GM21528 (cell line): ENCODE results near the gene MYLK.
"Not testable (repeated sequence)": the region's sequence is repeated elsewhere in the genome, so short reads cannot be mapped to it uniquely, and the experiment has no call there.

Experiments used
- ATAC-seq: cut with Tn5 transposase; IDR thresholded peaks from one replicate; pipeline ENCODE4 v1.9.1; 2021; ENCODE audit warnings: mild to moderate bottlenecking, moderate library complexity; ENCODE audit not compliant: unreplicated experiment, low FRiP score

MYLK gene

DNA sequence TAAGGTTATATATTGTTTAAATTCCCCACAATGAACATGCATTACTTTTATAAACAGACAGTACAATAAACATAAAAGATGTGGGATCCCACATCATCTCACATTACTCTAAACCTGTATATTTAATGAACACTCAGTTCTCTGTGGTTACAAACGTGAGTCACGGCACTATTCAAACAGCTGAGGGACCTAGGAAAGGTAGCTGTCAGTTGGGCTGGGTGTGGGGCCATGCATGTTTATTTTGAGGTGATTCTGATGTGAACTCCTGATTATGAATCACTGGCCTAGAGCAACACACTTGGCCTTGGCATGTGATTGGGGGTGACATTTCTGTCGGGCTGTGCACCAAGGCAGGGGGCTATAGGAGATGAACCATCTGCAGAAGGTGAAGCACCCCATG lies 151.7 kb downstream of the MYLK start:
- no peak for ATAC-seq

DNA sequence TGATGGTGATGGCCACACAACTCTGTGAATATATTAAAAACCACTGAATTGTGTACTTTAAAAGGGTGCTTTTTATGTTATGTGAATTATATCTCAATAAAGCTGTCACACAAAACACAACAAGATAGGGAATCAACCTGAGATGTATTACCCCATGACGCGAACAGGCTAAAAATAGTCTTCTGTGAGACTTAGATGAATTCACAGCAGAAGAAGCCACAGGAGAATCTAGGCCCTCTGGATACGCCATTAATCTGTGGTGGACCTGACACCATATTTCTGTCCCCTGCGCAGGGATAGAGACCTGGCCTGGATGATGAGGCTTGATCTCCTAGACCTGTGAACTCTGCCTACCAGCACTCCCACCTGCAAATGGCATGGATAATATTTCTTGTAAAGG lies 153.3 kb downstream of the MYLK start:
- ATAC-seq: no peak

DNA sequence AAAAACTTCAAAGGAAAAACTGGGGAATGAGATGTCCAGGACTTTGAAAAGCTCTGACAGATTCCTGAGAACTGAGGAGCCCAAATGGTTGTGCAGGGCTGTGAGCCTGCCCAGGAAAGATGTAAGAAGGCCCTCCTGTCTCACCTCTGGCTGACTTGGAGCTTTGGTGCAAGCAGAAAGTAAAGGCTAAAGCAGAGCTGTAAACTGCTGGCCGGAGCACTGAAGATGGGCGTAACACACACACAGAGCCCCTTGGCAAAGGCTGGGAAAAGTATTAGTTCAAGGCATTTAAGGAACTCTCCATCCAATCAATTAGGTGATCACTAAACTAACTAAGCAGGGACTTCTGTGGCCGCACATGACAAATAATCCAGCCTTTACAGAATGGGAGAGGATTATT lies 155.1 kb downstream of the MYLK start:
- no peak for ATAC-seq

DNA sequence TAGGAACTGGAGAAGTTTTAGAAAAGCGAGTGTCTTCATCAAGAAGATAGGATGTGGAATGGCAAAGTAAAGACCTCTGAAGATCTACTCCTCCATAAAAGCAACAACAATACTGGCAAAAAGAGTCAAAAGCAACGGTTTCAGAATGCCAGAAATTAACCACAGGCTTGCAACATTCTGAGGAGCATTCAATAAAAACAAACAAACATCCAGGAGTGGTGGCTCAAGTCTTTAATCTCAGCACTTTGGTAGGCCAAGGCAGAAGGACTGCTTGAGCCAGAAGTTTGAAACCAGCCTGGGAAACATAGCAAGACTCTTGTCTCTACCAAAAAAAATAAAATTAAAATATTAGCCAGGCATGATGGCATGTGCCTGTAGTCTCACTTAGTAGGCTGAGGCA lies 156.1 kb downstream of the MYLK start:
- ATAC-seq: no peak

DNA sequence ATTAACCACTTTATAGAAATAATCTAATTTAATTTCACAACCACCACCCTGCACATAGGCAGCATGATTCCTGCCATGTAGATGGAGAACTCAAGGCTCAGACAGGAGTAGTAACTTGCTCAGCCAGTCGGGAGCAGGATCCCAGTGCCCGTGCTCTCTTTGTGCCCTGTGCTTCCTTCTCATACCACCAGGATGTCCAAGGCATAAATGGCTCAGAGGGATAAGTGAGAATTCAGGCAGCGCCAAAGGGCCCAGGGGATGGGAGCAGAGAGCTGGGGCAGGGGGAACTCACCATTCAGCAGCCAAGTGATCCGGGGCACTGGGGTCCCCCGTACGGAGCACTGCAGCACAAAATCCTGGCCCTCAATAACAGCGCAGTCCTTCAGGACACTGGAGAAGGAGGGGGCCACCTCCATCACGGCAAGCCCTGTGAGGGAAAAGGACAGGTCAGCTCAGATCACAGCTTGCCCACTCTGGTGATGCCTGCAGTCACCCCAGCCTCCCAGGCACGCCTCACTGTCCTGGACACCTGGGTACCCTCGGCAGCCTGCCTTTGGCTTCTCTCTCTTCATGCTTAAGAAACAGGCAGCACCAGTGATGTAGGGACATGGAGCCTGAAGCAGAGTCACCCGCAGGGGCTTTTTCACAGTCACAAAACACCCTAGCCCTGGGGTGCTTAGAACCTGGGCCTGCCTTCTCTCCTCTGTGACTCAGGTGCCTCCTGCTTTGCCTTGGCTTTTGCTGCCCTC lies 158.3 kb downstream of the MYLK start:
- no peak for ATAC-seq

DNA sequence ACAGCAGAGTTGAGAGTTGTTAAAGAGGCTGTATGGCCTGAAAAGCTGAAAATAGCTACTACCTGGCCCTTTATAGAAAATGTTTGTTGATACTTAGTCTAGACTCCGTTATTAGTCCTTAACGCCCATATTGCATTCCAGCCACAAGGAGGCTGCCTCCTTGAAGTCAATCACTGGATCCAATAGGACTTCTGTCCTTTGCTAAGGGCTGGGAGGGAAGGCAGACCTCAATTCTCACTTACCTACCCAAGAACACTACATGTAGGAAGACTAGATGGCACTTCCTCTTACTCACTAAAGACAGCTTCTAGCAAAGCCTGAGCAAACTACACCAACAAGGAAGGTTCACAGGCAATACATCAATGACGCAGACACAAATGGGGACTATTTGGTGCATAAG lies 159.8 kb downstream of the MYLK start:
- no peak for ATAC-seq

DNA sequence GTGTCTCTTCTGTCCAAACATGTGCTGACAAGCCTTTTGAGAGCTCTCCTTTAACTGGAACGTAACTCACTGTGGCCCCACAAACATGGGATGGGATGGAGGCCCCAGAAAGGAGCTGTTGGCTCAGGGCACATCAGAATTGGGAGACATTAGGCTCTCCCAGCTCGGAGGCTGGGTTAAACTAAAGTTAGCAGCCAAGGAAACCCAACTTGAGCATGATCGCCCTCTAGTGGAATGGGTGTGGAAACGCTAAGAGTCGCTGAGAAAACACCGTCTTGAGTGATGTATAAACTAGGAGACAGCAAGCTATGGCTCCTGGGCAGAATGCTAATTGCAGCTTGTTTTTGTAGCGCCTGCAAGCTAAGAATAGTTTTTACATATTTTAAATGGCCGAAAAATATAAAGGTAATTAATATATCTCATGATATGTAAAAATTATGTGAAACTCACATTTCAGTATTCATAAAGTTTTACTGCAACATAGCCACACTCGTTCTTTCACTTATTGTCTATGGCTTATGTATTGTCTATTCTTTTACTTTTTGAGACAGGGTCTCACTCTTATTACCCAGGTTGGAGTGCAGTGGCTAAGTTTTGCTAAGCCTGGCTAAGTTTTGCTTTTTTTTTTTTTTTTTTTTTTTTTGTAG lies 160.5 kb downstream of the MYLK start:
- ATAC-seq: no peak

DNA sequence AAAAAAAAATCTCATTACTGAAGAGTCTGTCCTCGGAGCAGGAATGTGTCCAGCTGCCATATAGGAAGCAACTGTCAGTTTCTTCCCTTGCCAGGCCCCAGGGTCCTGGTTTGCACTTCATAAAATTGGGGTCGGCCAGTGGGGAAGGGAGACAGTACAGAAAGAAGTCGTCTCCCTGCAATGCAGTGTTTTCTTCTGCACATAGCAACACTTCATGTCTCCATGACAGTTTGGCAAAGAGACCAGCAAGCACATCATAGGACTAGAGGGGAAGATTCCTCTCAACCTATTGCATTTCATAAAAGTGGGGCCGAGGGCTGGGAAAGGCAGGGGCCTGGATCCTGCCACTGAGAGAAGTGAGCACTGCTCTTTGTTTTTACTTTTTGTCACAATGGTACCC lies 161.1 kb downstream of the MYLK start:
- no peak for ATAC-seq

DNA sequence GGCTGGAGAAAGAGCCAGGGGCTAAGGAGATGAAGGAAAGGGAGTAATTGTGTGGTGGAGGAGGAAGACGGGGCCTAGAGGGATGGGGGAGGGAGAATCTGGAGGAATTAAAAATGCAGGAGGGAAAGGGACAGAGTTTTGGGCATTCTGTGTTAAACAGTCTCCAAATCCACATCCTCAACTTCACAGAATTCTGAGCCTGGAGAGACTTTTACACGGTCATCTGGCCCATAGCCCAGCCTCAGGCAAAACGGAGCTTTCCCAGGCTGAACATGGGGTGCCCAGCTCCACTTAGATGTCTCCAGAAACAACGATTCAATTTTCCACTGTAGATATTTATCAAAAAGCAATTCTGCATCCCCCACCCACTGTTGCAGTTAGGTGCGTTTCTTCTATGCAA lies 161.7 kb downstream of the MYLK start:
- ATAC-seq: no peak

DNA sequence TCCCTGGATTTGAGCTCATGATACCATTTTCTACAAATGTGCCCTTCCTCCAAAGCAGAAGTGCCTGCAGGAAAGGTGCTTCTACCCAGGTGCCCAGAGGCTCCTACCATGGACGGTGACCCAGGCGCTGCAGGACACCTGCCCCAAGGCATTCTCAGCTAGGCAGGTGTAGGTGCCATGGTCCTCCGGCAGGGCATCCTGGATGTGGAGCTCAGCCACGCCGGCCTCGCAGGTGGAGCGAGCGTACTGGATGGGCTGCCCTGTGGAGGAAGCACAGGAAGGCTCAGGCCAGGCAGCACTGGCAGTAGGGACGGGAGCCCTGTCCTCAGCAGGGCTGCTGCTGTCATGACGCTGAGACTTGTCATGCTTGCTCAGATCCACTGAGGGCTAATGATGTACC lies 162.1 kb downstream of the MYLK start:
- ATAC-seq: no peak

DNA sequence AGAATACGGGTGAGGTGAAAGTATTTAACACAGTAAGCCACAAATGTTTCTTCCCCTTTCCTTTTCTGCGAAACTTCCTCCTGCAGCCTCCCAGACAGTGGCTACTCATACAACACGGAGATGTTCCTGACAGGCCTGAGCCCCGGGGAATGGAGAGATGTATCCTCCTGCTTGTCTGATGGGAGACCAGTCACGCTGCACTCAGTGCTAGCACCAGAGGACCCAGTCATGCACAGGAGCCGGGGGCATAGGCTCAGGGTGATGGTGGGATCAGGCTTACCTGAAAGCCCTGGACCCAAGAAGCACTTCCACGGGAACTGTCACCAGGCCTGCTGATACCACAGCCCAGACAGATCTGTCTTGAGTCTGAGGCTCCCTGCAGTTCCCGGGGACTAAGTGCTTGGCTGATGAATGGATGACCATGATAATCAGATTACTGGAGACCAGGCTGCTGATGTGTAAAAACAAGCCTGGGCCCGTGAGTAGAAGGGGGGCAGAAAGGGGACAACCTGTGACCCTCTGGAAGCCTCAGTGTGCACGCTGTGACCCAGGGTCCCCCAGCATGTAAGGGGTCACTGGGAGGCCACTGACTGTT lies 162.9 kb downstream of the MYLK start:
- ATAC-seq: not testable (repeated sequence)

DNA sequence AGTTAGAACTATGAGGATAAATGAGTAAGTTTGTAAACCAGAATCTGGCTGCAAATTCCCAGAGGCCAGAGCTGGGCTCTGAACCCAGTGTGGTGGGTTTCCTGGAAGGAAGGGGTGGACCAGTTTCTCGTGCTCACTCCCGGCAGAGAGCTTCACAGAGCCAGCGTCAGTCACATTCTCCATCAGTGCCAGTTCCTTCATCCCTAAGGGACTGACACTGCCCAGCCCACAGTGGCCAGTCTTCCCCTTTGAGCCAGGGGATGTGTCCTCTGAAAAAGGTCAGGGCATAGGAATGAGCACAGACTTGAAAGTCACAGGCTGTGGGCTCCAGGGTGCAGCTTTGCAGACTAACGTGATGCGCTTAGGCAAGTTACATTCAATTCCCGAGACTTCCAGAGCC lies 163.5 kb downstream of the MYLK start:
- ATAC-seq: no peak

DNA sequence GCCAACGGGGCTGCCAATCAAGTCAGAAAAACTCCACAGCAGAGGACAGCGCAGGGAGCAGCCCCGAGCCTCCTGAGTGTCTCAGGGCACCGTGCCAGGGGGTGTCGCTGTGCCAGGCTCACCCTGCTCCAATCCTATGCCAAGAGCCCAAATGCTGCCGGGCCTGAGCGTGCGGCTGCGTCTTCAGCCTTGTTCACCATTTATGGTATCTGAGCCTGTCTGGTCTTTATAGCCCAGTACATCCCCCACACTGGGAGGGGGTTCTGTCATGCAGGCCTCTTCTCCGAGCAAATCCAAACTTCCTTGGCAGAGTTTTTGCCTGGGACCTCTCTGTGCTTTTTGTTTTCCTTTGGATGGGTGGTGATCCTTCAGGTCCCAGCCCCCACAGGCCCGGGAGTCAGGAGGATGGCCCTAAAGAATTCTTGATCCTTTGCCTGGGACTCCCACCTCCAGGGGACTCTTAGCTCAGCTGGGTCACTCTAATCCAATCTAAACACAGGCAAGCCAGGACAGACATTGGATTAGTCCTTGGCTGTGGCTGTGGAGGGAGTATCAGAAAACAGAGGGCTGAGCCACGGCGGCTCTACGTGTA lies 164.2 kb downstream of the MYLK start:
- ATAC-seq: no peak

DNA sequence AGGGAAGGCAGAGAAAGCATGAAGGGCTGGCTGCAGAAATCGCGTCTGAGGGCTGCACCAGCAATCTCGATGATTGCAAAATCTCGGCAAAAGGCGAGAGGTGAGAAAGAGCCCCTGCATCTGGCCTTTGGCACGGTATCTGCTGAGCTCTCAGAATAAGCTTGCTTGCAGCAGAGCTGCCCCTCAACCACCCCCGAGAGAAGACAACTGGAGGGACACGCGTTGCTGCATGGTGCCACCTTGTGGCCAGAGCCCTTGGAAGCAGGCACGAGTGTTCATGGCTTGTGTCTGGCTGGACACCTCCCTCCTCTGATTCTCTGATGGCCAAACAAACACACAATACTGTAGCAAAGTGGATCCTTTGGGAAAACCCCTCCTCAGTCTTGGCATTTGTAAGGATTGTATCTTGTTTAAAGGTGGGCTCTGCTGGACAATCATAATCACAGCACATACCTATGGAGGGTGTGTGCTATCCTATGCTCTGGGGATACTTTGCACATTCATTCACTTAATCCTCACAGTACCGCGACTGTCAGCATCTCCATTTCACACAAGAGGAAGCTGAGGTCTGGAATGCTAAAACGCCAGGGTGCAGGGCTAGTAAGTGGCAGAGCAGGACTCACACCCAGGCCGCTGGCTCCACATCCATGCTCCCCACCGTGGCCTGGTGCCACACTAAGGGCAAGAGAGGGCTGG lies 164.9 kb downstream of the MYLK start:
- not testable (repeated sequence) for ATAC-seq

DNA sequence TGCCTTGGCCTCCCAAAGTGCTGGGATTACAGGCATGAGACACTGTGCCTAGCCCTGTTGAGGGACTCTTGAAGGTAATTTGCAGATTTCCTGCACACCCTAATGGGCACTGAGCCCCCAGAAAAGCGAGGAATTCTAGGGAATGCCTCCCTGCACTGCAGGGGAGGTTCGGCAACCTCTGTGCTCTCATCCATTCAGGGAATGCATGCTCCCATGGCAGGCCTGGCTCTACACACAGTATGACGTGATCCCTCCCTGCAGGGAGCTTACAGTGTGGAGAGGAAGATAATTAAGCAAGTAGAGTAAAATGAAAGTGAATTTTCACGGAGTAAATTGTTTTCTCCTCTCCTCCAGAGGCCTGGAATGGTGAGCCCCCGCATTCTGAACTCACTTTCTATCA lies 166.0 kb downstream of the MYLK start:
- ATAC-seq: no peak

DNA sequence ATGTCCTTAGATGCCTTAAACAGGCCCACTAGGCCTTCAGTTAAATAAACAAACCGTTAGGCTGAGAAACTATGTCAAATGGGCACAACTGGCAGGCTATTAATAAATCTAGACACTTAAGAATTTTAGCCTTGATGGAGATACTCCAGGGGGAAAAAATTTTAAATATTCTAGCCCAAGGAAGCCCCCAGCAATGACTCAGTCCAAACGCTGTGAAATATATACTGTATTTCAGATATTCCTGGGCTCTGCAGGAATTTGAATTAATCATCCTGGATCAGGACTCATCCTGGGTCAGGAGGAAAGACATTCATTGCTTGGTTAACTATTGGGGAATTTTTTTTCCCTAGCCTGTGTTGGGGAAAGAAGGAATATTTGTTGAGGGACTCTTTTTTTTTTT lies 166.7 kb downstream of the MYLK start:
- ATAC-seq: not testable (repeated sequence)

DNA sequence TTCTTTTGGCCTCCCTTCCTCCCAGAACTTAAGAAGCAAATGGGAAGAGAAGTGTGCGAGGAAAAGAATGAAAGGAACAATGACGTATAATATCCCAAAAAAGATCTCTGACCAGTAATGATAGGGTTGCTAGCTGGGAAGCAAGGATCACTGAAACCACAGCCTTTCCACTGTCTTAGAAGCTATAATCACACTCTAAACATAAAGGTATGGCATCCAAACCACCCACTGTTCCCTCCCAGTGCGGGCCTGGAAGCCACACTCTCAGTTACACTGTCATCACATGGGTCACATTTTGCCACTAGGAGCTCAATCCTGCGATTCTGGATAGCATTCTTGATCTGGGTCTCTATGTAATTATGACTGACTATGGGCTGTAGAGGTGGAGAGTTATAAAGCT lies 167.7 kb downstream of the MYLK start:
- ATAC-seq: no peak

DNA sequence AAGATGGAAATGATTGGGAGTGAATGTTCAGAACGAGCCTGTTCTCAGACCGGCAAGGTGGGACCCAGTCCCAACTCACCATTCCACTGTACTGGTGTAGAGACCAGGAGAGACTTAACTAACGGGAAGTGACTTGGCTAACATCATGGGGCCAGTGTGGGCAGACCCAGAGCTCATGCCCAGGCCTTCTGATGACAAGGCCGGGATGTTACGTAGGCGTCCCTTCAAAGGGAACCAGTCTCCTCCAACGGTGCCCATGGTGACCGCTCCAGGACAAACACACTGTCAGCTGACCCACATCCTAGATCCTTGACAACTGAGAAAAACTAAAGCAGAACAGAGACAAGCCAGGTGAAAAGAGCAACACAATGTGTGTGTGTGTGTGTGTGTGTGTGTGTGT lies 170.9 kb downstream of the MYLK start:
- ATAC-seq: no peak

DNA sequence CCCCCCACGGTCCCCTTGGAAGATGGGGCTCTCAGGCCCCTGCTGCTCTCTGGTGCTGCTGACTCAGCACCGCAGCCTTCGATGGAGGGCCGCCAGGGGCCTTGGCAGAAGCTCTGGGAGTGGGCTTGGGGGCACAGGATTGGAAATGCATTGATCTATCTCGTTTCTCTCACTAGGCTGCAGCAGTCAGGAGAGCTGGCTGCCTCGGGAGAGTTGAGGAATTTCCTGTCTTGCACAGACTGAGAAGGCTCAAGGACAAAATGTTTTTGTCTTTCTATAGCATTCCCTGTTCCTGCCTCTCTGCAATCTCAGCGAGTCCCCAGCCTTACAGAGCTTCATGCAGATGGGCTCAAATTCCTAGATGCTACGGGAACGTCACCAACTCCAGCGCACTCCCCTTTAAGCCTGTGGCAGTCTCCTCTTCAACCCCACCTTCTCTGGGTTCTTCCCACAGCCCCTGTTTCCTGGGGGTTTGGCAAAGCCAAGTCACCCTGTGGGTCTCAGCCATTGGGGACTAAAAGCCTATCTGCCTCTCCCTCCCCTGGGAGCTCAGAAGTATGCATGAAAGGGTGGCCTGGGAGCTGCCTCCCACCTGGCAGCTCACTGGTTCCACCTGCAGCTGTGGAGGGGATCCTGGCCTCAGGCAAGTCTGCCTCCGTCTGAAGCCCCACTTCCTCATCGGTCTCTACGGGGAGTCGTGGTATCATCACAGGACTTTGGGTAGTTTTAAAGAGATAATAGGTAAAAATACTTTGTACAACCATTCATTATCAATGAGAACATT lies 171.9 kb downstream of the MYLK start:
- ATAC-seq: no peak

DNA sequence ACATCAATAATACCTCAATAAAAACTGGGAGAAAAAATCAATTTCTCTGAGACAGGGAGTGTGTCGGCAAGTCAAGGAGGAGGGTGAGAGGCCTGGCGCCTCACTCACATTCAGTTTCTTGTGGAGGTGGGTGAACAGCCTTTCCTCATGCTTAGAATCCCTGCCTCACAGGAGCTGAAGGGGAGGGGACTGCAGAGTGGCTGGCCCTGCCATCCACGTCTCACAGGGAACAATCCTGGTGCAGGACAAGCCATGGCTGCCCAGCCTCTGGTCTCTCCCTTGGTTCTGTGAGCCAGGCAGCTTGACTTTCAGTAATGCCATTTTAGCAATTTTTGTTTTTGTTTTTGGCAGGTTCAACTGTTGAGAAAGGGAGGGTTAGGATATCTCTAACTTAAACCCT lies 172.8 kb downstream of the MYLK start:
- no peak for ATAC-seq
